Epithelial cell of esophagus (primary cell): ENCODE results near the gene ZER1.

Experiments
- DNase-seq: peaks from one replicate; pipeline ENCODE4 v3.0.0; 2010; ENCODE audit warnings: low read depth
- H3K4me3 ChIP-seq: 2 replicates; pipeline ENCODE4 v1.5.1; 2011; ENCODE audit warnings: mild to moderate bottlenecking, low read length, control low read depth
- CTCF ChIP-seq: IDR thresholded peaks from 2 replicates; pipeline ENCODE4 v1.5.1; 2011; ENCODE audit warnings: low read depth, mild to moderate bottlenecking, low read length, control low read depth, inconsistent platforms; ENCODE audit not compliant: insufficient read depth; ENCODE audit errors: missing control alignments

ZER1 gene

DNA sequence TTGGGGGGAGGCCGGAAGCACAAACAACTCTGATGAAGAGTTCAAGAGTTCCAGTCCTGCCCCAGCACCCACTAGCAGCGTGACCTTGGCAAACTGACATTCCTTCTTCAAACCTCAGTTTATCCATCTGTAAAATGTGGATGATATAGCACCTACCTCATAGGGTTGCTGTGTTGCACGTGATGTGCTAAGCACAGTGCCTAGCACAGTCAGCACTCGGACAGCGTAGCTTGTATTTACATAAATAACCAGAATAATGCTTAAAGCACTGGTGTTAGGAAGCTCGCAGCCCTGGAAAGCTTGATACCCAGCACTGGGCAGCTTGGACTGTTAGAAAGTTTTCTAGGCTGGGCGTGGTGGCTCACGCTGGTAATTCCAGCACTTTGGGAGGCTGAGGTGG lies 64.3 kb downstream of the ZER1 start:
- no peak for TF ChIP-seq CTCF
- DNase-seq = no peak
- H3K4me3 ChIP-seq = no peak overlapping the region

DNA sequence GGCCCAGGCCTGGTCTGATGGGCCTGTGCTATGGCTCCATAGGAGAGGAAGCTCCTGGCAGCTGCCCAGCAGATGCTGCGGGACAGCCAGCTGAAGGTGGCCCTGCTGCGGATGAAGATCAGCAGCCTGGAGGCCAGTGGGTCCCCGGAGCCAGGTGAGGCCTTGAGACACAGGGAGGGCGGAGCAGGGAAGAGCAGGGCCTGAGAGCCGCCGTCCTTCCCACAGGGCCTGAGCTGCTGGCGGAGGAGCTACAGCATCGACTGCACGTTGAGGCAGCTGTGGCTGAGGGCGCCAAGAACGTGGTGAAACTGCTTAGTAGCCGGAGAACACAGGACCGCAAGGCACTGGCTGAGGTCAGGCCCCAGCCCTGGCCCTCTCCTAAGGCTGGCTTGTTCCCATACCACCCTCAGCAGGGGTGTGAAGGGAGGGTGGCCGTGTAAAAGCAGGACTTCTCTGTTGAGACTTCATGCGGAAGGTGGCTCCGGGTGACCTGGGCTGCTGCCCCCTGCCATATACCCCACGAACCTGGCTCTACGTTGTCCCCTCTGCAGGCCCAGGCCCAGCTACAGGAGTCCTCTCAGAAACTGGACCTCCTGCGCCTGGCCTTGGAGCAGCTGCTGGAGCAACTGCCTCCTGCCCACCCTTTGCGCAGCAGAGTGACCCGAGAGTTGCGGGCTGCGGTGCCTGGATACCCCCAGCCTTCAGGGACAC lies 64.9 kb downstream of the ZER1 start:
- no peak overlapping the region for H3K4me3 ChIP-seq
- DNase-seq = no peak
- TF ChIP-seq CTCF = no peak

- no peak for DNase-seq
- H3K4me3 ChIP-seq = no peak overlapping the region
- no peak for TF ChIP-seq CTCF
Measured at GRCh38 chr9:128706045-128706444, 65.7 kb downstream of the ZER1 start.

- DNase-seq = no peak
- TF ChIP-seq CTCF = no peak
- H3K4me3 ChIP-seq = no peak overlapping the region
Measured at GRCh38 chr9:128705051-128705965, 66.4 kb downstream of the ZER1 start.

DNA sequence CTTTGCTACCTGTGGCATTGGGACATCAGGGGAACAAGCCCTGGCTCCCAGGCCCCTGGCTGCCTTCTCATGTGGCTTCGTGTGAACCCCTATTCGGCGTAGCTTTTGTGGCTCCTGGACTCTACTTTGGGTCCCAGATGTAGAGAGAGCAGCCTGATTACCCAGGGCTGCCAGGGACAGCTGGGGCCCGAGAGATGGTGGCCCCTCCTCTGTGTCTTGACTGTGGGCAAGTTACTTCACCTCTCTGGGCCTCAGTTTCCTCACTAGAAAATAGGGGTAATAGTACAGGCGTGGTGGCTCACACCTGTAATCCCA lies 67.4 kb downstream of the ZER1 start:
- TF ChIP-seq CTCF = no peak
- DNase-seq = no peak
- no peak overlapping the region for H3K4me3 ChIP-seq

DNA sequence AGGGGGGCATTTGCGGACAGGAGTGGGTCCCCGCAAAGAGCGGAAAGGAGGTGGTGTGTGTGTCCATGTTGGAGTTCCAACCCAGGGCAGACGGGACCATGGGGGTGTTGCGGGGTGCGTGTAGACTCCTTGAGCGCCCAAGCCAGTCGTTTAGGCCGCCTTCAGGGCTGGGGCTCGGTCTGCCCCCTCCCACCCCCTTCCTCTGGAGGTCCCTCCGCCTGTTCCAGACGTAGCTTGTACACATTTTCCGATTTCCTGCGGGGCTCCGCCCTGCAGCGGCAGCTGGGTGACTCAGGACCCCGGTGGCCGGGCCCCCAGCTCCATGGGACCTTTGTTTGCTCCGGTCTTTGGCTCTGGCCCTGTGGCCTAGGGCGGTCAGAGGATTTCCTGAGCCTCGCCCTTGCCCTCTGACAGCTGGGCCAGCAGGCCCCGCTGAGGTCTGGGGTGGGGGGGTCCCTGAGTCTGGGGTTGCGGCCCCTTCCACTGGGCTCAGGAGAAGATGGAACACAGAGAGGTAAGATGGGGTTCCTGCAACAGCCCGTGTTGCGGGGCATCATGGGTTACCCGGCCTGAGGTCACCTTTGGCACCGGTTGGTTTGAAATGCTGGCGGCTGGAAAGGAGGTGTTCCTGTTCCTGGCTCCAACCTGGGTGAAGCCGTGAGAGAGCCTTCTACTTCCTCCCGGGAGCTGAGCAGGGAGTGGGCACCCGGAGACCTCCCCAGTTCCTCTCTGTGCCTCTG lies 67.9 kb downstream of the ZER1 start:
- DNase-seq = no peak
- no peak for TF ChIP-seq CTCF
- peak overlapping the region; percentile 56 for H3K4me3 ChIP-seq
